Large intestine (tissue), 3 donors: Measurements from ENCODE around the gene TBK1. TPM values are rescaled to one million over a fixed set of nuclear protein-coding genes. Genes with fewer than 3 reads are reported as not detected.
"Not testable (repeated sequence)": the region's sequence is repeated elsewhere in the genome, so short reads cannot be mapped to it uniquely, and the experiment has no call there.

Experiments used
- DNase-seq, 2 donors: peaks; one replicate each; pipeline versions ENCODE4 v3.0.0 to v3.0.0-alpha.2; 2013
- H3K27ac ChIP-seq: one replicate; pipeline ENCODE4 v1.5.1; 2013; ENCODE audit warnings: low read length
- H3K27me3 ChIP-seq: 2 replicates; pipeline ENCODE4 v1.6.1; 2013; ENCODE audit warnings: low read length; ENCODE audit not compliant: control insufficient read depth, insufficient read depth
- H3K36me3 ChIP-seq: 2 replicates; pipeline ENCODE4 v1.6.1; 2013; ENCODE audit warnings: low read length; ENCODE audit not compliant: control insufficient read depth, insufficient read depth
- H3K4me1 ChIP-seq: one replicate; pipeline ENCODE4 v1.6.1; 2013; ENCODE audit warnings: low read length; ENCODE audit not compliant: control insufficient read depth, insufficient read depth
- H3K4me3 ChIP-seq: one replicate; pipeline ENCODE4 v1.5.1; 2013; ENCODE audit warnings: low read length
- H3K9me3 ChIP-seq: one replicate; pipeline ENCODE4 v1.6.1; 2013; ENCODE audit warnings: mild to moderate bottlenecking, low read depth, low read length, moderate library complexity; ENCODE audit not compliant: control insufficient read depth
- WGBS: methylation state at CpG from one replicate; pipeline ENCODE4 v1.1.5; 2013; ENCODE audit warnings: low lambda C conversion rate; ENCODE audit not compliant: insufficient coverage; 5-methylcytosine and 5-hydroxymethylcytosine counted together
- polyA plus RNA-seq: library from polyadenylated mRNA; unstranded; fragments of 120-200 nt; gene quantifications from one replicate; pipeline ENCODE4 v1.2.1, GENCODE V29; 2013

The TBK1 gene
- polyA plus RNA-seq, 1 donor: 30.1 TPM

GRCh38 chr12:64522807-64523206 lies 70.9 kb downstream of the TBK1 start:
- no peak overlapping the region for H3K27ac ChIP-seq
- no peak for DNase-seq
- no CpG with 5 or more reads among the region's 4 CpGs for WGBS
- no peaks in the 10 kb centered on the region for H3K36me3 ChIP-seq
- H3K27me3 ChIP-seq: peaks cover 3% of the 10 kb centered on the region
- no peaks in the 10 kb centered on the region for H3K9me3 ChIP-seq
- H3K4me3 ChIP-seq: no peak overlapping the region
- H3K4me1 ChIP-seq: no peaks in the 10 kb centered on the region

- not testable (repeated sequence) for H3K27me3 ChIP-seq, H3K9me3 ChIP-seq, H3K4me1 ChIP-seq, H3K36me3 ChIP-seq, H3K27ac ChIP-seq, H3K4me3 ChIP-seq, DNase-seq
- 80% methylated on average over 1 of the region's 11 CpGs for WGBS
Observed at GRCh38 chr12:64523565-64524444, 71.9 kb downstream of the TBK1 start.

- Histone ChIP-seq H3K36me3 (no peaks in the 10 kb centered on the region), H3K27ac (no peak overlapping the region), H3K4me1 (no peaks in the 10 kb centered on the region), H3K4me3 (no peak overlapping the region), H3K9me3 (no peaks in the 10 kb centered on the region), H3K27me3 (peaks cover 3% of the 10 kb centered on the region)
- no CpG with 5 or more reads among the region's 11 CpGs for WGBS
- DNase-seq: no peak
Observed at GRCh38 chr12:64525461-64526160, 73.7 kb downstream of the TBK1 start.

DNA sequence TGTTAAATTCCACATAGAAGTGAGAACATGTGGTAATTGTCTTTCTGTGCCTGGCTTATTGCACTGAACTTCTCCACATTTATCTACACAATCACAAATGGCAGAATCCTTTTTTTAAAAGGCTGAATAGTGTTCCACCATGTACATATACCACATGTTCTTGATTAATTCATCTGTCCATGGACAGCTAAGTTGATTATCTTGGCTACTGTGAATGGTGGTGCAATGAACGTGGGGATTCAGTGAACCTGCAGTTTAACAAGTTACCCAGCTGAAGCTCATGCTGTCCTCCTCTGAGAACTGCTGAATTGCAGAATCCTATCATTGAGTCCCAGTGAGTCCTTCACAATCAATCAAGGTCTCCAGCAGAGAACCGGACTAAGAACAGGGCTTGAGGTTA lies 74.9 kb downstream of the TBK1 start:
- Histone ChIP-seq H3K9me3 (no peaks in the 10 kb centered on the region), H3K36me3 (no peaks in the 10 kb centered on the region), H3K27ac (no peak overlapping the region), H3K4me3 (no peak overlapping the region), H3K4me1 (no peaks in the 10 kb centered on the region), H3K27me3 (peaks cover 3% of the 10 kb centered on the region)
- no CpG with 5 or more reads among the region's 2 CpGs for WGBS
- no peak for DNase-seq

GRCh38 chr12:64528616-64529015 lies 76.7 kb downstream of the TBK1 start:
- Histone ChIP-seq H3K4me3 (no peak overlapping the region), H3K4me1 (no peaks in the 10 kb centered on the region), H3K9me3 (no peaks in the 10 kb centered on the region), H3K27me3 (no peaks in the 10 kb centered on the region), H3K36me3 (no peaks in the 10 kb centered on the region), H3K27ac (no peak overlapping the region)
- DNase-seq: no peak
- WGBS: 100% methylated on average over 1 of the region's 8 CpGs

GRCh38 chr12:64530566-64530965 lies 78.6 kb downstream of the TBK1 start:
- no peaks in the 10 kb centered on the region for H3K27me3 ChIP-seq
- no peaks in the 10 kb centered on the region for H3K36me3 ChIP-seq
- no CpG with 5 or more reads among the region's 2 CpGs for WGBS
- no peaks in the 10 kb centered on the region for H3K4me1 ChIP-seq
- no peak overlapping the region for H3K27ac ChIP-seq
- no peaks in the 10 kb centered on the region for H3K9me3 ChIP-seq
- no peak overlapping the region for H3K4me3 ChIP-seq
- DNase-seq: no peak

DNA sequence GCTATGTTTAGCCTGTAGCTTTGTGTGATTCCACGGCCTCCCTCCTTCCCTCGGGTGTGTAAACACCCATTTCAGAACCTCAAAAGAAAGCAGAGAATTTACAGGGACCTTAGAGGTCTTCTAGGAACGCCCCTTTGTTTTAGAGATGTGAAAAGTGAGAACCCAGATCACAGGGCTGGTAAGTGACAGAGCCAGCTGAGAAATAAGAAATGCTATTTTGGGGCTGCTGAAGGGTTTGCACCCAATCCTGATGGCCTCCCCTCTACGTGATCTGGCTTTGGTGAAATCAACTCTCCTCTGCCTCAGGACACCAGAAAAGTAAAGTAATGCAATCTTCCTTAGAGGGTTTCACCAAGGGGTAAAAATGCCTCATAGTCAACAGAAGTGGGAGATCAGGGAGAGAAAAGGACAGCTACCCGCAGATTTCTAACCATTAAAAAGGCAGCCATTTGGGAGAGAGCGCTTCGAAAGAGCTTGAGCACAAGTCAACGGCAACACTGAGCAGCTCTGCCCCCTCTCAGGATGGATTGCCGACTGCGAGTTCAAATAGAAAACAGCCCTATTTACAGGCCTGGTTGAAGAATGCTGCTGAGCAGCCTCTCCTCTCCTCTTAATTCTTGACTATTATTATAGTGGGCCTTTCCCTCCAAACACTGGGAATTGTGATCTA lies 79.9 kb downstream of the TBK1 start:
- no peaks in the 10 kb centered on the region for H3K27me3 ChIP-seq
- DNase-seq: no peak
- H3K36me3 ChIP-seq: no peaks in the 10 kb centered on the region
- H3K4me3 ChIP-seq: no peak overlapping the region
- no peak overlapping the region for H3K27ac ChIP-seq
- 55% methylated on average over 2 of the region's 10 CpGs for WGBS
- no peaks in the 10 kb centered on the region for H3K4me1 ChIP-seq
- no peaks in the 10 kb centered on the region for H3K9me3 ChIP-seq

- no peak overlapping the region for H3K27ac ChIP-seq
- H3K36me3 ChIP-seq: no peaks in the 10 kb centered on the region
- no peak overlapping the region for H3K4me3 ChIP-seq
- no peaks in the 10 kb centered on the region for H3K27me3 ChIP-seq
- H3K4me1 ChIP-seq: no peaks in the 10 kb centered on the region
- H3K9me3 ChIP-seq: no peaks in the 10 kb centered on the region
- WGBS: no CpG with 5 or more reads among the region's 11 CpGs
- no peak for DNase-seq
Observed at GRCh38 chr12:64532734-64533351, 80.9 kb downstream of the TBK1 start.

- H3K4me3 ChIP-seq: no peak overlapping the region
- no peaks in the 10 kb centered on the region for H3K4me1 ChIP-seq
- WGBS: 100% methylated on average over 2 of the region's 6 CpGs
- no peaks in the 10 kb centered on the region for H3K9me3 ChIP-seq
- H3K27ac ChIP-seq: no peak overlapping the region
- H3K36me3 ChIP-seq: no peaks in the 10 kb centered on the region
- no peak for DNase-seq
- no peaks in the 10 kb centered on the region for H3K27me3 ChIP-seq
Observed at GRCh38 chr12:64534672-64535199, 82.8 kb downstream of the TBK1 start.

DNA sequence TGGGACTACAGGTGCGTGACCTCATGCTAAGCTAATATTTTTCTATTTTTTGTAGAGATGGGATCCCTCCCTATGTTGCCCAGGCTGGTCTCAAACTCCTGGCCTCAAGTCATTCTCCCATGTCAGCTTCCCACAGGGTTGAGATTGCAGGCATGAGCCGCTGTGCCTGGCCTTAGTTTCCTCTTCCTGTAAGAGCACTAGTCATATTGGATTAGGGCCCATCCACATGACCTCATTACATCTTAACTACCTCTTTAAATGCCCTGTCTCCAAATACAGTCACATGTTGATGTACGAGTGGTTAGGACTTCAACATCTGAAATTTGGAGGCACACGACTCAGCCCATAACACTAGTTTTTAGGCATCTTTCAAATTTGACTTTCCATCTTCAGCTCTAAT lies 86.2 kb downstream of the TBK1 start:
- Histone ChIP-seq H3K4me1 (no peaks in the 10 kb centered on the region), H3K27me3 (no peaks in the 10 kb centered on the region), H3K9me3 (no peaks in the 10 kb centered on the region), H3K27ac (no peak overlapping the region), H3K4me3 (no peak overlapping the region), H3K36me3 (no peaks in the 10 kb centered on the region)
- DNase-seq: no peak
- no CpG with 5 or more reads among the region's 4 CpGs for WGBS
